GM19372 (cell line): ENCODE data around the gene IRAK2.
"Not testable (repeated sequence)": the region's sequence is repeated elsewhere in the genome, so short reads cannot be mapped to it uniquely, and the experiment has no call there.

Experiments
- ATAC-seq: cut with Tn5 transposase; IDR thresholded peaks from one replicate; pipeline ENCODE4 v1.9.1; 2021; ENCODE audit warnings: mild to moderate bottlenecking, low read depth, moderate library complexity; ENCODE audit not compliant: unreplicated experiment

Gene IRAK2, protein sequence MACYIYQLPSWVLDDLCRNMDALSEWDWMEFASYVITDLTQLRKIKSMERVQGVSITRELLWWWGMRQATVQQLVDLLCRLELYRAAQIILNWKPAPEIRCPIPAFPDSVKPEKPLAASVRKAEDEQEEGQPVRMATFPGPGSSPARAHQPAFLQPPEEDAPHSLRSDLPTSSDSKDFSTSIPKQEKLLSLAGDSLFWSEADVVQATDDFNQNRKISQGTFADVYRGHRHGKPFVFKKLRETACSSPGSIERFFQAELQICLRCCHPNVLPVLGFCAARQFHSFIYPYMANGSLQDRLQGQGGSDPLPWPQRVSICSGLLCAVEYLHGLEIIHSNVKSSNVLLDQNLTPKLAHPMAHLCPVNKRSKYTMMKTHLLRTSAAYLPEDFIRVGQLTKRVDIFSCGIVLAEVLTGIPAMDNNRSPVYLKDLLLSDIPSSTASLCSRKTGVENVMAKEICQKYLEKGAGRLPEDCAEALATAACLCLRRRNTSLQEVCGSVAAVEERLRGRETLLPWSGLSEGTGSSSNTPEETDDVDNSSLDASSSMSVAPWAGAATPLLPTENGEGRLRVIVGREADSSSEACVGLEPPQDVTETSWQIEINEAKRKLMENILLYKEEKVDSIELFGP

DNA sequence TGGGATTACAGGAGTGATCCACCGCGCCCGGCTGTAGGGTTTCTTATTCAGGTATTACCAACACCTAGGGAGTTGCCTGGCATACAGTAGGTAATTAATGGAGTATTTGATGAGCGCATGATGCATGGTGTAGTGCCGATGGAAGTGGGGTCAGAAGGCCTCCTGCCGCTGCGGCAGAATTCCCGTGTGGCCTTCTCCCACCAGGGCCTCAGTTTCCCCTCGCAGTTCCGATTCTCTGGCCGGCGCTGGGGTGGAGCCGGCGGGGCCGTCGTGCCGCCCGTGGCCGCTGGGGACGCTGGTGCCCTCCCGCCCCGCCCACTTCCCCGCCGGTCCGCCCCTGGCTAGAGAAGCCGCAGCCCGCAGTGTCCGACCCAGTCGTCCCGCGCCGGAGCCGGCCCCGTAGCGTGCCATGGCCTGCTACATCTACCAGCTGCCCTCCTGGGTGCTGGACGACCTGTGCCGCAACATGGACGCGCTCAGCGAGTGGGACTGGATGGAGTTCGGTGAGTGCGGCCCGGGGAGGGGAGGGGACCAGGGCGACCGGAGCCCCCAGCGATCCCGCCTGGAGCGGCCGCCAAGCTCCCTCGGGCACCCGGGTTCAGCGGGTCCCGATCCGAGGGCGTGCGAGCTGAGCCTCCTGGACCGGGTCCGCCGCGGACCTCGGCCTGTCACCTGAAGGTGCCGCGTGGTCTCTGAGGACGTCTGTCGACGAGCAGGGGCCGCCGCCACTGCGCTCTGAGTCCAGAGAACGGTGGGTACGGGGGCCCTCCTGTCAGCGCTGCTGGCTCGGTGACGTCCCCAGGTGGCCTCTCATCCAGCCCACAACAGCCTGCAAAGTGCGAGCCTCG is at the start of gene IRAK2:
IRAK2 (plus strand) TSS at position 374 of the 848 bp plus-strand sequence; CDS start at position 410, 36 bp downstream.
- ATAC-seq = peak; percentile 78

DNA sequence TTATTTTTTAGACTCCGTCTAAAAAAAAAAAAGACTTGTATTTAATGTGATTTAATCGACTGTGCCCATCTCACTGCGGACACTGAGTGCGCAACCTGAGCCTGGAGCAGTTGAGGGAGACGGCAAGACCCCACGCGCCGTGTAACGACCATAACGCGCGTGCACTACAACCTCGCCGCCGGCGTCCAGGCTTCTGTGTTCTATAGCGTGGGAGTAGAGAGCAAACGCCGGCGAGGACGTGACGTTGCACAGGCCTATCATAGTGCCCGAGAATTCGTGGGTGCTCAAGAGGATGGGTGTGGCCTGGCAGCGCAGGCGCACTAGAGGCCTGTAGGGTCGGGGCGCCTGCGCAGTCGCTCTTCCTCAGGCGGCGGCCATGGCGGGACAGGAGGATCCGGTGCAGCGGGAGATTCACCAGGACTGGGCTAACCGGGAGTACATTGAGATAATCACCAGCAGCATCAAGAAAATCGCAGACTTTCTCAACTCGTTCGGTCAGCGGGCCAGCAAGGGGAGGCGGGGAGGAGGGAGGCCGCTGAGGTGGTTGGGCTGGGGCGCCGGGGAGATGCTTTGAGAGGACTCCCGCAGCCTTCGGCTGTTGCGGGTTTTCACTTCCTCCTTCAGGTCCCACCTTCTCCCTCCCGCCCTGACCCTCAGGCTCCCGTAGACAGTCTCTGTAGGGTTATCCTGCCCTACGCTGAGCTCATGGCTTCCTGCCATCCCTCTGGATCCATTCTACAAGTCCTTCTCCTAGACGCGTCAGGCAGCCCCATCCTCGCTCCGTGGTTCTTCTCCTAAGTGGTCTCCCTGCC is 49.2 kb upstream of the IRAK2 start, which contains the start of gene BRK1:
BRK1 (plus strand) TSS at position 350 of the 812 bp plus-strand sequence; CDS start at position 377, 27 bp downstream.
- ATAC-seq = peak; percentile 90

DNA sequence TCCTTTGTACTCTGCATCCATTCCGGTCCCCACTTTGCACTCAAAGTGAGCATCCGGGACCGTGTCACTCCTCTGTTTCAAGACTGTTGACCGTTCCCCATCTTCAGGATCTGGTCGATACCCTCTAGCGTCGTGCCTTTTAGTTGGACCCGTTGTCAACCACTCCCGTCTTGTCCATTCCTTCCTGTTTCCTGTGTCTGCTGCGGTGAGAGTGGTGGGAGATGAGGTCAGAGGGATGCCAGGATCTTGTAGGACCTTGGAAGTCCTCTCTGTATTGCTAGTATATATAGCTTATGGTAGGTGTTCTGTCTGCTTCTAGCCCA is 48.6 kb upstream of the IRAK2 start:
- ATAC-seq = no peak

DNA sequence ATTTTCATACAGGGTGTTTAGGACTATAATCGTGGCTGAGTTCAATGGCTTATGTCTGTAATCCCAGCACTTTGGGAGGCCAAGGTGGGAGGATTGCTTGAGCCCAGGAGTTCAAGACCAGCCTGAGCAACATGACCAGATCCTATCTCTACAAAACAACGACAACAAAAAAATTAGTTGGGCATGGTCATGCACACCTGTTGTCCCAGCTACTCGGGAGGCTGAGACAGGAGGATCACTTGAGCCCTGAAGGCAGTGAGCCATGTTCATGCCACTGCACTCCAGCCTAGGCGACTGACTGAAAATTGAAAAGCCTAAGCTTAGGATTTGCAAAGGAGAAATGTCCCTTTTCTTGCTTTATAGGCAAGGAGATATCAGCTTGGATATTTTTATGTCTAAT is 47.8 kb upstream of the IRAK2 start:
- ATAC-seq = no peak

DNA sequence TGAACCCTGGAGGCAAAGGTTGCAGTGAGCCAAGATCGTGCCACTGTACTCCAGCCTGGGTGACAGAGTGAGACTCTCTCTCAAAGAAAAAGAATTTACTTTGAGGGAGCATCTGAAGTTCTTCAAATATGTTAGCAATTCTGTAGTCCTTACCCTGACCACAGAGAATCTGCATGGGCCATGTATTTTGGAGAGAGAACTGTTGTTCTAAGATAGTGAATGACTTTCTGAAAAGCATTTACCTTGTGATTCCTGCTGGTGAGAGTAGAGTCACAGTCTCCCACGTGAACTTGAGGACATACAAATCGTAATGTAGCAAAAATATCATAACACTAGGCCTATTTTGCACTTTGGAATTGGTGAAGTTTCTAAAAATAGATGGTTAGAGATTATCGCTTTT is 45.3 kb upstream of the IRAK2 start:
- ATAC-seq = no peak

DNA sequence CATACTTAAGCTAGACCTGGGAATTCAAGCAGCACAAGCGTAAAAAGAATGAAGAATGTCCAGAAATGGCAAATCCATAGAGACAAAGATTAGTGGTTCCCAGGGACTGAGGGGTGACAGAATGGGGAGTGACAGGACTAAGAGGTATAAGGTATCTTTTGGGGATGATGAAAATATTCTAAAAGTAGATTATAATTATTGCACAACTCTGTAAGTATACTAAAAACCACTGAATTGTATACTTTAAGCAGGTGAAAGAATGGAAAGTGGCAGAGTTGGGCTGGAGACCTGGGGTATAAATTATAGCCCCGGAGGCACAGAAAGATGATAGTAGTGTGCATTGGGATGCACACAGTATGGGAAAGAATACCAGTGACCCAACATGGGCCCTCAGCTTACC is 43.7 kb upstream of the IRAK2 start:
- ATAC-seq = no peak

DNA sequence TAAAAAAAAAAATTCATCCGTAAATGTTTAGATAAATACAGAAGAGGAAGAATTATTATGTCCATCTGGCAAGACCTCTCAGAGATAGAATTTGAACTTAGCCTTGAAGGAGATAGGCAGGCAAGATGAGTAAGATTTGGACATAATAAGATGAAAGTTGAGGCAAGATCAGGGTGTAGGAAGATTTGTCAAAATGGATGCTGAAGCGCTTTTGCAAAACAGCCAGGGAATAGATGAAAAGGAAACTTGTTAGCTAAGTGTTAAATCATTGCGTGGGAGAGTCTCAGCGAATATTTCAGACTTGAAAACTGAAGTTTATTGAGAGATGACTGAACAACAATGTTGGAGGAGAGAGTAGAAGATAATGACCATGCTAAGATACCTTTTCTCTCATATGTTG is 42.0 kb upstream of the IRAK2 start:
- ATAC-seq = no peak

DNA sequence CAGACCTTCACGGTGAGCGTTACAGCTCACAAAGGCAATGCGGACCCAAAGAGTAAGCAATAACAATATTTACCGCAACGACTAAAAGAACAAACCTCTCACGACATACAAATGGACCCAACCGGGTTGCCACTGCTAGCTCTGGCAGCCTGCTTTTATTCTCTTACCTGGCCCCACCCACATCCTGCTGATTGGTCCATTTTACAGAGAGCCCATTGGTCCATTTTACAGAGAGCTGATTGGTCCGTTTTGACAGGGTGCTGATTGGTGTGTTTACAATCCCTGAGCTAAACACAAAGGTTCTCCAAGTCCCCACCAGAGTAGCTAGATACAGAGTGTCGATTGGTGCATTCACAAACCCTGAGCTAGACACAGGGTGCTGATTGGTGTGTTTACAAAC is 28.8 kb upstream of the IRAK2 start:
- ATAC-seq = not testable (repeated sequence)

DNA sequence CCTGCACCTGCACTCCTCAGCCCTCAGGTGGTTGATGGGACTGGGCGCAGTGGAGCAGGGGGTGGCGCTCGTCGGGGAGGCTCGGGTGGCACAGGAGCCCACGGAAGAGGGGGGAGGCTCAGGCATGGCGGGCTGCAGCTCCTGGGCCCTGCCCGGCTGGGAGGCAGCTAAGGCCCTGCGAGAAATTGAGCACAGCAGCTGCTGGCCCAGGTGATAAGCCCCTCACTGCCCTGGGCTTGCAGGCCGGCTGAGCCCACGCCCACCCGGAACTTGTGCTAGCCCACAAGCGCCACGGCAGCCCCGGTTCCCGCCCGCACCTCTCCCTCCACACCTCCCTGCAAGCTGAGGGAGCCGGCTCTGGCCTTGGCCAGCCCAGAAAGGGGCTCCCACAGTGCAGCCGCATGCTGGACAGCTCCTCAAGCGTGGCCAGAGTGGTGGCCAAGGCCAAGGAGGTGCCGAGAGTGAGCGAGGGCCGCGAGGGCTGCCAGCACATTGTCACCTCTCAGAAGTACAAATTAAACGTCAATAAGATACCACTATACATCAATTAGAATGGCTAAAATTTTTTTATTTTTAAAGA is 28.2 kb upstream of the IRAK2 start:
- no peak for ATAC-seq

DNA sequence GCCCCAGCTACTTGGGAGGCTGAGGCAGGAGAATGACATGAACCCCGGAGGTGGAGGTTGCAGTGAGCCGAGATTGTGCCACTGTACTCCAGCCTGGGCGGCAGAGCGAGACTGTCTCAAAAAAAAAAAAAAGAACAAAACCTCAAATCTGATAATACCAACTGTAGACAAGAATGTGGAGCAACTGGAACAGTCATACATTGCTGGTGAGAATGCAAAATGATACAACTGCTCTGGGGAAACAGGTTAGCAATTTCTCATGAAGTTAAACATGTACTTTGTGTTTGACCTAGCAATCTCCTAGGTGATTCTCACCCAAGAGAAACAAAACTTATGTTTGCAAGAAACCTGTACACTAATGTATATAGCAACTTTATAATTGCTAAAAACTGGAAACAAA is 27.5 kb upstream of the IRAK2 start:
- no peak for ATAC-seq

DNA sequence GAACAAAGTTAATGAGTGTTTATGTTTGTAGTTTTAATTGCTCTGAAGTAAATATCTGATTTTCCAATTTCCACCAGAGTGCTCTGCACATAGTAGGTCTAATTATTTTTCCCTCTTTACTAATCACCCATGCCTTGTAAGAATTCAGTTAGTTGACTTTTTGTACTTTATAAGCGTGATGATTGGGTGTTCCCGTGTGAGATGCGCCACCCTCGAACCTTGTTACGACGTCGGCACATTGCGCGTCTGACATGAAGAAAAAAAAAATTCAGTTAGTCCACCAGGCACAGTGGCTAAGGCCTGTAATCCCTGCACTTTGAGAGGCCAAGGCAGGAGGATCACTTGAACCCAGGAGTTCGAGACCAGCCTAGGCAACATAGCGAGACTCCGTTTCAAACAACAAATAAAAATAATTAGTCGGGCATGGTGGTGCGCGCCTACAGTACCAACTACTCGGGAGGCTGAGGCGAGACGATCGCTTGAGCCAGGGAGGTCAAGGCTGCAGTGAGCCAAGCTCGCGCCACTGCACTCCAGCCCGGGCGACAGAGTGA is 23.6 kb upstream of the IRAK2 start:
- ATAC-seq = no peak

DNA sequence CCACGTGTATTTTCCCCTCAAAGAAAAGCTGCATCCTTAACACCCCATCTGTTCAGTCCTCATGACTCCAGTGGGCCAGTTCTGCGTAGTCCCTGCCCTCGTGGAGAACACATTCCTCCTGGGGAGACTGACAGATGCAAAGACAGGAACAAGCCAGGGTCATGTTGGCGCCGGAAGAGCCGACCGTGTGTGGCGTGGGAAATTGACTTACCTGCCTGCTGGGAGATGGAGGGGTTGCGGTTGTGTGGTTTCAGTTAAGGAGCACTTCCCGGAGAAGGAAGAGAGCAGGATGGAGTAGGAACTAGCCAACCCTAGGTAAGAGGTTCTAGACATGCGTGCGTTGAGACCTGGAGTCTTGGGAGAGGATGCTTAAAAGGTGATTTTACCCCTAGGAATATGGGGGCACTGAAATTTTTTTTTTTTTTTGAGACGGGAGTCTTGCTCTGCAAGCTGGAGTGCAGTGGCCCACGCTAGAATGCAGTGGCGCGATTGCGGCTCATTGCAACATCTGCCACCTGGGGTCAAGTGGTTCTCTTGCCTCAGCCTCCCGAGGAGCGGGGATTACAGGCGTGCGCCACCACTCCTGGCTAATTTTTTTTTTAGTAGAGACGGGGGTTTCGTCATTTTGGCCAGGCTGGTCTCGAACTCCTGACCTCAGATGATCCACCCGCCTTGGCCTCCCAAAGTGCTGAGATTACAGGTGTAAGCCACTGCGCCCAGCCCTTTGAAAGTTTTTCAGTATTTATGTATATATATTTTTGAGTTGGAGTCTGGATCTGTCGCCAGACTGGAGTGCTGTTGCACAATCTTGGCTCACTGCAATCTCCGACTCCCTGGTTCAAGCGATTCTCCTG is 21.8 kb upstream of the IRAK2 start:
- no peak for ATAC-seq

DNA sequence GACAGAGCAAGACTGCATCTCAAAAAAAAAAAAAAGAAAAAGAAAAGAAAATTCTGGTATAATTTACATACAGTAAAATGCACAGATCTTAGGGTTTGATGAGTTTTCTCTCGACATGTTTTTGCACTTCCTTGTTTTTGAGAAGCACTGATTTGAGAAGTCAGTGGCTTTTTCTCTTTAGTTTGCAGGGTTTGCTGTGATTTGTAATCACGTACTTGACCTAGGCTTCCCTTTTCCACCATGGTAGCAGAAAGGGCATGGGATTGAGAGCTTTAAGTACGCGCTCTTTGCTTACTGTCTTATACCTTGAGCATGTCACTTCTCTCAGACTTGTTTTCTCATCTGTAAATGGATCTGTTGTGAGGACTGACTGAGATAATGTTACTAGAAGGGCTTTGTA is 19.0 kb upstream of the IRAK2 start:
- no peak for ATAC-seq

DNA sequence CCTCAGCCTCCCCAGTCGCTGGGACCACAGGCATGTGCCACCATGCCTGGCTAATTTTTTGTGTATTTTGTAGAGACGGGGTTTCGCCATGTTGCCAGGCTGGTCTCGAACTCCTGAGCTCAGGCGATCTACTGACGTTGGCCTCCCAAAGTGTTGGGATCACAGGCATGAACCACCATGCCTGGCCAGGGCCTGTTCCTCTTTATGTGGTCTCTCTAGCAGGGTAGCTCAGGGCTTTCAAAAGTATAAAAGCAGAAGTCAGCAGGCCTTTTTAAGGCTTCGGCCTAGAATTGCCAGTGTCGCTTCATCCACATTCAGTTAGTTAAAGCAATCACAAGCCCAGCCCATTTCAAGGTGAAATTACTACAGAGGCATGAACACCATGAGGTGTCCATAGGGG is 15.5 kb upstream of the IRAK2 start:
- no peak for ATAC-seq

DNA sequence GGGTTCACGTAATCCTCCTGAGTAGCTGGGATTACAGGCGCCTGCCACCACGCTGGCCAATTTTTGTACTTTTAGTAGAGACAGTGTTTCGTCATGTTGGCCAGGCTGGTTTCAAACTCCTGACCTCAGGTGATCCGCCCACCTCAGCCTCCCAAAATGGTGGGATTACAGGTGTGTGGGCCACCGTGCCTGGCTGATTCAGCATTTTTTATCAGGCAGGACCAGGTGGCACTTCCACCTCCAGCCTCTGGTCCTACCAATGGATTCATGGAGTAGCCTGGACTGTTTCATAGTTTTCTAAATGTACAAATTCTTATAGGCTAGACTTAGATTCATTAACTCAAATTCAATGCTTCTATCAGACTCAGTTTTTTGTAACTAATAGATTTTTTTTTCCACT is 13.7 kb upstream of the IRAK2 start:
- no peak for ATAC-seq

DNA sequence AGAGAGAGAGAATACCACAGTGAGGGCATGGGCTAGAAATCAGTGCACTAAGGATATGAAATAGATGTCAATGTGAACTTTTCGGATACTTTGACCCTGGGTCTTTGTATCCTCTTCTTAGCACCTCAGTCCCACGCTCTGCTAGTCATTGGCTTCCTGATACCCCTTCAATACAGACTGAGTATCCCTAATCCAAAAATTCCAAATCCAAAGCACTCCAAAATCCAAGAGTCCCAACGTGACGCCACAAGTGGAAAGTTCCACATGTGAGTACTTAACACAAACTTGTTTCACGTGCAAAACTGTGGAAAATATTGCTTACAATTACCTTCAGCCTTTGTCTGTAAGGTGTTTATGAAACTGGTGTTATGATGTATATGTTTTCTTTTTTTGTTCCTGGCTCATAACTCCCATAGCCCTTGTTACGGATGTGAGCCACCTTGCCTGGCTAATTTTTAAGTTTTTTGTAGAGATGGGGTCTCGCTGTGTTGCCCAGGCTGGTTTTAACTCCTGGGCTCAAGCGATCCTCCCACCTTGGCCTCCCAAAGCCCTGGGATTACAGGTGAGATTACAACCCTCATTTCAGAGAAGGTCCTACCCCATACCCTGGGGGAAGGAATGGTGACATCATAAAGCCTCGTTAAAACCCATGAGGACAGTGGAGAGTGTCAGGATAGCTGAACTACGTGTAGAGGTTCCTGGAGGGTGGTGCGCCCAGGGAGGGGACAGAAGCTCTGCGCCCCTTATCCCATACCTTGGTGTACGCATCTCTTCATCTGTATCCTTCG is 10.2 kb upstream of the IRAK2 start:
- ATAC-seq = no peak

DNA sequence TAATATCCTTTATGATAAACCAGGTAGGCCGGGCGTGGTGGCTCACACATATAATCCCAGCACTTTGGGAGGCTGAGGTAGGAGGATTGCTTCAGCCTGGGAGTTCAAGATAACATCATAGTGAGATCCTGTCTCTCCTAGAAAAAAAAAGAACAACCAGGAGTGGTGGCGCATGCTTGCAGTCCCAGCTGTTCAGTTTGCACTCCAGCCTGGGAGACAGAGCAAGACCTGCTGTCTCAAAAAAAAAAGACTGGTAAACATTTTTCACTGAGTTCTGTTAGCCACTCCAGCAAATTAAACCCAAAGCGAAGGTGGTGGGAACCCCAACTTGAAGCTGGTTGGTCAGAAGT is 9.6 kb upstream of the IRAK2 start:
- no peak for ATAC-seq

DNA sequence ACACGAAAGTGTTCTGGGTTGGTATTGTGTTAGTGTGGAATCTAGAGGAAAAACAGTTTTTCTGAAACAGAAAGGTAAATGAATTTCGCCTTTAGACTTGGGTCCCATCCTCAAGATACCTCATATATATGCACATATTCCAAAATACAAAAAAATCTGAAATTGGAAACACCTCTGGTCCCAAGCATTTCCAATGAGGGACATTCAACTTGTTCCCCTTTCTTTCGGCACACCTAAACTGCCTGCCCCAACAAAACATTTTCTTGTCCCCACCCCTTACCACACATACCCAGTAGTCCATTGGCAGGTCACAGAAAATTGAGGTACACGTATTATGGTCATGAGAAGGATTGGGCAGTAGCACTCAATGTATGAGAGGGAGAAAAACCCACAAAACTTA is 9.1 kb upstream of the IRAK2 start:
- no peak for ATAC-seq
